PC-9 (cell line): ENCODE measurements around the gene SMIM5. TPM values are rescaled to one million over a fixed set of nuclear protein-coding genes. Genes with fewer than 3 reads are reported as not detected.

ENCODE experiments used
- BruUV-seq: library from RNA; stranded (reverse); fragments of 400-500 nt; replicated peaks from 2 replicates; lab custom pipeline; 2021; lab: Mats Ljungman, UMichigan
- CTCF ChIA-PET: fragments of 300-600 bp; sonication (Branson Sonifier 250); formaldehyde crosslinking; loops from one replicate; lab custom pipeline; 2022; ENCODE audit warnings: antibody characterized with exemption; lab: Charles Lee
- POLR2A ChIA-PET: fragments of 300-600 bp; sonication (Branson Sonifier 250); formaldehyde crosslinking; loops from one replicate; lab custom pipeline; 2022; ENCODE audit warnings: antibody characterized with exemption; ENCODE audit not compliant: unreplicated experiment; lab: Charles Lee
- DNase-seq, 2 experiments: peaks; one replicate each; pipeline versions ENCODE4 v3.0.0 to v3.0.0-alpha.2; 2015 to 2022; ENCODE audit warnings: mixed read lengths in 1 of 2
- H2AFZ ChIP-seq: fragments of 200-600 bp; sonication (generic); 2 replicates; pipeline ENCODE4 v1.8.1; 2017; ENCODE audit warnings: antibody characterized with exemption
- H3F3A ChIP-seq: fragments of 200-600 bp; sonication (generic); 2 replicates; pipeline ENCODE4 v1.8.1; 2017; ENCODE audit warnings: antibody characterized with exemption, mild to moderate bottlenecking, low read depth; ENCODE audit not compliant: insufficient read depth
- H3K27ac ChIP-seq: fragments of 200-600 bp; sonication (generic); 2 replicates; pipeline ENCODE4 v1.6.1; 2016; ENCODE audit warnings: mixed run types
- H3K27me3 ChIP-seq: fragments of 200-600 bp; sonication (generic); 2 replicates; pipeline ENCODE4 v1.6.1; 2016; ENCODE audit warnings: low read depth, mixed run types; ENCODE audit not compliant: insufficient read depth
- H3K36me3 ChIP-seq: fragments of 200-600 bp; sonication (generic); 2 replicates; pipeline ENCODE4 v1.6.1; 2016; ENCODE audit warnings: low read depth, mixed run types
- H3K4me1 ChIP-seq: fragments of 200-600 bp; sonication (generic); replicated peaks from 2 replicates; pipeline ENCODE4 v1.6.1; 2016; ENCODE audit warnings: mixed run types; ENCODE audit not compliant: insufficient read depth
- H3K4me2 ChIP-seq: fragments of 200-600 bp; sonication (generic); 2 replicates; pipeline ENCODE4 v1.6.1; 2017; ENCODE audit warnings: mixed run types
- H3K4me3 ChIP-seq: fragments of 200-600 bp; sonication (generic); 2 replicates; pipeline ENCODE4 v1.6.1; 2016; ENCODE audit warnings: mixed run types
- H3K79me2 ChIP-seq: fragments of 200-600 bp; sonication (generic); 2 replicates; pipeline ENCODE4 v1.6.1; 2017; ENCODE audit warnings: low read depth, mixed run types
- H3K9me2 ChIP-seq: fragments of 200-600 bp; sonication (generic); 2 replicates; pipeline ENCODE4 v1.8.1; 2017; ENCODE audit warnings: mild to moderate bottlenecking; ENCODE audit not compliant: insufficient read depth
- H3K9me3 ChIP-seq: fragments of 200-600 bp; sonication (generic); 2 replicates; pipeline ENCODE4 v1.8.1; 2016; ENCODE audit warnings: low read depth; ENCODE audit not compliant: insufficient read depth
- H4K20me1 ChIP-seq: fragments of 200-600 bp; sonication (generic); 2 replicates; pipeline ENCODE4 v1.8.1; 2017; ENCODE audit not compliant: insufficient read depth
- CTCF ChIP-seq: fragments of 200-600 bp; sonication (generic); conservative IDR thresholded peaks from 2 replicates; pipeline ENCODE4 v1.6.1; 2017; ENCODE audit warnings: mixed run types, antibody characterized with exemption, mild to moderate bottlenecking, moderate library complexity
- EZH2 ChIP-seq: fragments of 200-600 bp; sonication (generic); IDR thresholded peaks from 2 replicates; pipeline ENCODE4 v1.8.0; 2017; ENCODE audit warnings: antibody characterized with exemption, low read depth
- intact Hi-C: fragments of 100-400 bp; cut with micrococcal nuclease; formaldehyde crosslinking; loops from one replicate; pipeline ENCODE4 v1.10.0; 2022; ENCODE audit not compliant: unreplicated experiment
- total RNA-seq: library from RNA; stranded (reverse); gene quantifications from 2 replicates; pipeline ENCODE4 v1.2.3, GENCODE V29; 2021

Gene SMIM5
- total RNA-seq, 1 experiment from 2014 or later = 0.31 TPM

GRCh38 chr17:75646638-75646992 is 13.4 kb downstream of the SMIM5 start:
- H3K79me2 ChIP-seq = 0 out of 2 replicates have a peak, but pooled peaks cover 6% of the 10 kb centered on the region
- TF ChIP-seq EZH2 (no peak), CTCF (no peak)
- H3K9me2 ChIP-seq = no peaks in the 10 kb centered on the region
- intact Hi-C loops = loop anchor here (5.0 kb wide), 2 partner anchors 44 to 114 kb away; no protein-coding TSS in a partner anchor
- H3F3A ChIP-seq = peaks cover 43% of the 10 kb centered on the region
- no peaks in the 10 kb centered on the region for H3K27me3 ChIP-seq
- H4K20me1 ChIP-seq = no peaks in the 10 kb centered on the region
- peak overlapping the region; percentile 68 for H3K4me2 ChIP-seq
- BruUV-seq = TSS peak; percentile 70
- H3K9me3 ChIP-seq = no peaks in the 10 kb centered on the region
- CTCF ChIA-PET = interaction anchor here (0.6 to 4.1 kb wide), 4 partner anchors 13 to 229 kb away, joined by 4 to 40 read pairs (median 11); partner anchors contain the start of gene SMIM5
- POLR2A ChIA-PET = interaction anchor here (0.6 to 1.4 kb wide), 4 partner anchors 9 to 350 kb away, joined by 3 to 7 read pairs (median 4); partner anchors contain the start of gene SMIM5
- H2AFZ ChIP-seq = no peak overlapping the region
- peak overlapping the region; percentile 92 for H3K27ac ChIP-seq
- no peak for DNase-seq
- H3K4me1 ChIP-seq = peaks cover 51% of the 10 kb centered on the region
- H3K36me3 ChIP-seq = no peaks in the 10 kb centered on the region; the same call in 1 of the 2 replicates
- no peak overlapping the region for H3K4me3 ChIP-seq

- intact Hi-C loops = loop anchor here (5.0 kb wide), 2 partner anchors 45 to 115 kb away; no protein-coding TSS in a partner anchor
- Histone ChIP-seq H3K36me3 (no peaks in the 10 kb centered on the region; the same call in 1 of the 2 replicates), H3K4me3 (no peak overlapping the region), H3K27me3 (no peaks in the 10 kb centered on the region), H3K4me2 (peak overlapping the region; percentile 68), H3K9me3 (no peaks in the 10 kb centered on the region), H3K79me2 (0 out of 2 replicates have a peak, but pooled peaks cover 6% of the 10 kb centered on the region), H4K20me1 (no peaks in the 10 kb centered on the region), H2AFZ (no peak overlapping the region), H3F3A (peaks cover 46% of the 10 kb centered on the region), H3K4me1 (peaks cover 47% of the 10 kb centered on the region), H3K27ac (peak overlapping the region; percentile 92), H3K9me2 (no peaks in the 10 kb centered on the region)
- no peak for TF ChIP-seq CTCF
- no peak for TF ChIP-seq EZH2
- ChIA-PET POLR2A (no interaction called here), CTCF (interaction anchor here (0.7 to 4.1 kb wide), 2 partner anchors 14 to 229 kb away, joined by 4 to 40 read pairs; partner anchors contain the start of gene SMIM5)
- BruUV-seq = no TSS peak
- DNase-seq = no peak
These were observed 13.8 kb downstream of the SMIM5 start for GRCh38 chr17:75647061-75647460.

- Histone ChIP-seq H4K20me1 (no peaks in the 10 kb centered on the region), H3K79me2 (0 out of 2 replicates have a peak, but pooled peaks cover 6% of the 10 kb centered on the region), H2AFZ (no peak overlapping the region), H3K4me3 (no peak overlapping the region), H3K27me3 (no peaks in the 10 kb centered on the region), H3F3A (peaks cover 38% of the 10 kb centered on the region), H3K4me1 (peaks cover 38% of the 10 kb centered on the region), H3K27ac (no peak overlapping the region), H3K36me3 (no peaks in the 10 kb centered on the region; the same call in 1 of the 2 replicates), H3K9me3 (no peaks in the 10 kb centered on the region), H3K4me2 (no peak overlapping the region), H3K9me2 (no peaks in the 10 kb centered on the region)
- TF ChIP-seq CTCF (no peak), EZH2 (no peak)
- no TSS peak for BruUV-seq
- ChIA-PET POLR2A (no interaction called here), CTCF (interaction anchor here (0.6 to 4.1 kb wide), 2 partner anchors 15 to 52 kb away, joined by 4 to 40 read pairs; partner anchors contain the start of gene SMIM5)
- no peak for DNase-seq
- intact Hi-C loops = loop anchor here (5.0 kb wide), 2 partner anchors 46 to 116 kb away; no protein-coding TSS in a partner anchor
These were observed 14.7 kb downstream of the SMIM5 start for GRCh38 chr17:75647921-75648320.
